ENCODE measurements around the gene RBM3.

RBM3 gene

GRCh38 chrX:48626401-48627298, 52.4 kb downstream of the RBM3 start:
- DNase-seq (ENCODE audit: low spot score): no peak
